ENCODE measurements around the gene CALML6. TPM values are rescaled to one million over a fixed set of nuclear protein-coding genes. Genes with fewer than 3 reads are reported as not detected.

Gene CALML6
- total RNA-seq, 1 donor from 2014 or later, result 0.04 TPM

- no peak for DNase-seq (ENCODE audit: low read depth)
- Histone ChIP-seq H3K27me3 (ENCODE audit: control insufficient read depth, insufficient read depth, low read length) (peaks cover 5% of the 10 kb centered on the region), H3K36me3 (ENCODE audit: control insufficient read depth, insufficient read depth, low read length) (no peaks in the 10 kb centered on the region), H3K4me3 (ENCODE audit: low read depth, low read length) (no peak overlapping the region)
- no peak for TF ChIP-seq CTCF (IDR thresholded peaks at IDR 0.05; ENCODE audit: insufficient read depth, low read length, poor library complexity, severe bottlenecking)
These were observed 21.6 kb upstream of the CALML6 start for GRCh38 chr1:1893291-1893985.

DNA sequence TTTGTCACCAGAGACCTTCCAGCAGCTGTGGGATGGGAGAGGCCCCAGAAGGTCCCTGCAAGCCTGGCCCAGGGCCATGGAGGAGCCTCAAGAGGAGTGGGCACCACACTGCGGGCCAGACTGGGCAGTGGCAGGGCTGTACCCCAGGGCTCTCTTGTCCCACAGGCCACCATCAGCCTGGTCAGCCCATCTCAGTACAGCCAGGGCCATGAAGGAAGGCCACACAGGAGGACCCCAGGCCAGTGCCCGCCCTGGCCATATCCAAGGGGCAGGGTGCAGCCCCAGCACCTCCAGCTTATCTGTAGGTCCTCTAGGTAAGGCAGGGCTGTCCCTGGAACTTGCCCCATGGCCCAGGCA, 21.1 kb upstream of the CALML6 start:
- no peak overlapping the region for H3K4me3 ChIP-seq (ENCODE audit: low read depth, low read length)
- no peaks in the 10 kb centered on the region for H3K36me3 ChIP-seq (ENCODE audit: control insufficient read depth, insufficient read depth, low read length)
- no peak for DNase-seq (ENCODE audit: low read depth)
- no peak for TF ChIP-seq CTCF (IDR thresholded peaks at IDR 0.05; ENCODE audit: insufficient read depth, low read length, poor library complexity, severe bottlenecking)
- H3K27me3 ChIP-seq (ENCODE audit: control insufficient read depth, insufficient read depth, low read length), result peaks cover 5% of the 10 kb centered on the region

DNA sequence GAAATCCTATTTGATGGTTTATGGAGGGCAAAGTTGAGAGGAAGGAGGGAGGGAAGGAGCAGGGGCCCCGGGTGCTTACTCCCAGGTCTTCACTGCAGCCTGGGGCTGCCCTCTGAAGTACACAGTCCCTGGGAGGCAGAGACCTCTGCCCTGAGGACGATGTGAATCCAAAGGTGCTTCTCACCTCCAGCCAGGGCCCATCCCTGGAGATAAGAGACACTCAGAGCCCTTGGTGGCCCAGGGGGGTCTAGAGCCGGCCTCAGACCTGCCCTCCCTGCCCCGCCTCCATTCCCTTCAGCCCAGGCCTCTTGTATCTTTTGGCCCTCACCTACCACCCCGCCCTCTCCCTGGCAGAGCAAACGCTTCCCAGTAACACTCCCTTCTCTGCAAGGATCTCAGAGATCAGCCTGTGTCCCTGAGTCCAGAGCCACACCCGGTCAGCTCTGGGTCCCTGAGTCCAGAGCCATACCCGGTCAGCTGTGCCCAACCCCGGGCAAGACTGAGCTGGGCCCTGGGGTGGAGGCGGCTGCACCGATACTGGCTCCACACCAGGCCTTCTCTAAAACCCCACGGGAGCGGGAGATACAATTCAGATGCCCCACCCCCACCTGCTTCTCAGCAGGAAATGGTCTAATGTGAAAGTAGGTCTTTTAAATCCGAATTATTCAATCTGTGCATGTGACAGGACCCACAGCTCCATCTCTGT, 20.6 kb upstream of the CALML6 start:
- Histone ChIP-seq H3K4me3 (ENCODE audit: low read depth, low read length) (no peak overlapping the region), H3K27me3 (ENCODE audit: control insufficient read depth, insufficient read depth, low read length) (peaks cover 5% of the 10 kb centered on the region), H3K36me3 (ENCODE audit: control insufficient read depth, insufficient read depth, low read length) (no peaks in the 10 kb centered on the region)
- DNase-seq (ENCODE audit: low read depth), result no peak
- TF ChIP-seq CTCF (IDR thresholded peaks at IDR 0.05; ENCODE audit: insufficient read depth, low read length, poor library complexity, severe bottlenecking), result no peak

- DNase-seq (ENCODE audit: low read depth), result no peak
- TF ChIP-seq CTCF (IDR thresholded peaks at IDR 0.05; ENCODE audit: insufficient read depth, low read length, poor library complexity, severe bottlenecking), result no peak
- Histone ChIP-seq H3K4me3 (ENCODE audit: low read depth, low read length) (no peak overlapping the region), H3K36me3 (ENCODE audit: control insufficient read depth, insufficient read depth, low read length) (no peaks in the 10 kb centered on the region), H3K27me3 (ENCODE audit: control insufficient read depth, insufficient read depth, low read length) (peaks cover 5% of the 10 kb centered on the region)
These were observed 20.0 kb upstream of the CALML6 start for GRCh38 chr1:1895060-1895418.

DNA sequence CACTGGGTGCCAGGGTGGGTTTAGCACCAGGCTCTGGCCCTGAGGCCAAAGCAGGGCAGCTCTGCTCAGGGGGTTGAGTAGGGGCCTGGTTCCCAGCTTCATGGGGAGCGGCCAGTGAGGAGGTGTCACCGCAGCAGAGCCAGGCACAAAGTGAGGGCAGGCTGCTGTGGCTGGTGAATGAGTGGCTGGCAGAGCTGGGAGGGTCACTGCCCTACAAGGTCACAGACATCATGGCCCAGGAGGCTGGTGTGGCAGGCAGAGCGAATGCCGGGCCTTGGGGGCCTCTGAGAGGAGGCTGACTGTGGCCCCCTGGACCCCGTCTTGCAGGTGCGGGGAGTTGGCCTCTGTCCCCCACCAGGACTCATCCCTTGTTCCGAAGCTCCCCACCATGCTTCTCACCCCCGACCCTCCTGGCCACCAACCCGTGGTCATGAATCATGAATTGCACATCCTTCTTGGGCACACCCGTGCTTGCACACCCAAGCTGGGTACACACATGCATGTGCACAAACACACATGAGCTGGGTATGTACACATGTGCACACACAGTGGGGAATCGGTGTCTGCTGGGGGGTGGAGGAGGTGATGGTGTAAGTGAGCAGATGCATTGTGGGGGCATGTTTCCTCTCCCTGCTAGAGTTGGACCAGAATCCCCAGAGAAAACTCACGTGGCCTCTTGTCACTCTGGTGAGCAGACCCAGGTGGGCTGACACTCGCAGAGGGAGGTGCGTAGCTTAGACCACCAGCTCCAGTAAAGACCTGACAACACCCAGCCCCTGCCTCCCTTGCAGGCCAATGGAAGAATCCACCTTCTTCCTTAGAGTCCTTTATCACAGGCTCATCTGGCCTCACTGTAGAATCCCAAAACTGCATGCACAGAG, 19.4 kb upstream of the CALML6 start:
- no peak for DNase-seq (ENCODE audit: low read depth)
- no peak for TF ChIP-seq CTCF (IDR thresholded peaks at IDR 0.05; ENCODE audit: insufficient read depth, low read length, poor library complexity, severe bottlenecking)
- Histone ChIP-seq H3K4me3 (ENCODE audit: low read depth, low read length) (no peak overlapping the region), H3K36me3 (ENCODE audit: control insufficient read depth, insufficient read depth, low read length) (no peaks in the 10 kb centered on the region), H3K27me3 (ENCODE audit: control insufficient read depth, insufficient read depth, low read length) (peaks cover 5% of the 10 kb centered on the region)
